Cardiac muscle cell (in vitro differentiated cells and primary cell): Measurements from ENCODE around the gene IVL. TPM values are rescaled to one million over a fixed set of nuclear protein-coding genes. Genes with fewer than 3 reads are reported as not detected.

Experiments
- DNase-seq, 2 donors: peaks; one replicate each; pipeline versions ENCODE4 v3.0.0 to v3.0.0-alpha.2; 2010 to 2017; ENCODE audit warnings: low read depth in 1 of 2, low spot score in 1 of 2
- H3K27ac ChIP-seq: fragments of 200-600 bp; sonication (generic); 2 replicates; pipeline ENCODE4 v1.5.1; 2016
- H3K27me3 ChIP-seq: fragments of 200-600 bp; sonication (generic); 2 replicates; pipeline ENCODE4 v1.6.0; 2016; ENCODE audit warnings: control low read depth
- H3K36me3 ChIP-seq: fragments of 200-600 bp; sonication (generic); 2 replicates; pipeline ENCODE4 v1.5.1; 2016; ENCODE audit warnings: control low read depth
- H3K4me1 ChIP-seq: fragments of 200-600 bp; sonication (generic); 2 replicates; pipeline ENCODE4 v1.8.1; 2017; ENCODE audit warnings: low read depth, mild to moderate bottlenecking, mixed run types
- H3K4me3 ChIP-seq: fragments of 200-600 bp; sonication (generic); 2 replicates; pipeline ENCODE4 v1.5.1; 2016; ENCODE audit warnings: mild to moderate bottlenecking
- H3K9me3 ChIP-seq: fragments of 200-600 bp; sonication (generic); 2 replicates; pipeline ENCODE4 v1.5.1; 2017; ENCODE audit warnings: low read depth, mild to moderate bottlenecking, control low read depth
- CTCF ChIP-seq: IDR thresholded peaks from 2 replicates; pipeline ENCODE4 v1.5.1; 2012; ENCODE audit warnings: low read depth, mild to moderate bottlenecking, low read length
- polyA plus RNA-seq: library from polyadenylated mRNA; unstranded; fragments of >200 nt; fragmentation: Nextera tagmentation; extraction: Ambion mirVana; gene quantifications from 2 replicates; pipeline ENCODE4 v1.2.1, GENCODE V29; 2016
- total RNA-seq: library from RNA; depleted of rRNA; stranded (reverse); fragments of >200 nt; gene quantifications from 2 replicates; pipeline ENCODE4 v1.2.3, GENCODE V29; 2016

IVL gene
- total and polyA plus RNA-seq, 2 experiments from 2014 or later: not detected

GRCh38 chr1:152932170-152932811, 23.9 kb downstream of the IVL start:
- Histone ChIP-seq H3K27ac (no peak overlapping the region), H3K9me3 (no peaks in the 10 kb centered on the region), H3K4me1 (no peaks in the 10 kb centered on the region), H3K36me3 (no peaks in the 10 kb centered on the region), H3K27me3 (no peaks in the 10 kb centered on the region), H3K4me3 (no peak overlapping the region)
- TF ChIP-seq CTCF: no peak
- DNase-seq: no peak

GRCh38 chr1:152933196-152933595, 24.9 kb downstream of the IVL start:
- Histone ChIP-seq H3K36me3 (no peaks in the 10 kb centered on the region), H3K27ac (no peak overlapping the region), H3K4me1 (no peaks in the 10 kb centered on the region), H3K9me3 (no peaks in the 10 kb centered on the region), H3K4me3 (no peak overlapping the region), H3K27me3 (no peaks in the 10 kb centered on the region)
- no peak for TF ChIP-seq CTCF
- no peak for DNase-seq

GRCh38 chr1:152940614-152941013, 32.3 kb downstream of the IVL start:
- H3K4me3 ChIP-seq: no peak overlapping the region
- no peaks in the 10 kb centered on the region for H3K36me3 ChIP-seq
- TF ChIP-seq CTCF: no peak
- no peaks in the 10 kb centered on the region for H3K9me3 ChIP-seq
- H3K27me3 ChIP-seq: no peaks in the 10 kb centered on the region
- no peaks in the 10 kb centered on the region for H3K4me1 ChIP-seq
- no peak overlapping the region for H3K27ac ChIP-seq
- no peak for DNase-seq

DNA sequence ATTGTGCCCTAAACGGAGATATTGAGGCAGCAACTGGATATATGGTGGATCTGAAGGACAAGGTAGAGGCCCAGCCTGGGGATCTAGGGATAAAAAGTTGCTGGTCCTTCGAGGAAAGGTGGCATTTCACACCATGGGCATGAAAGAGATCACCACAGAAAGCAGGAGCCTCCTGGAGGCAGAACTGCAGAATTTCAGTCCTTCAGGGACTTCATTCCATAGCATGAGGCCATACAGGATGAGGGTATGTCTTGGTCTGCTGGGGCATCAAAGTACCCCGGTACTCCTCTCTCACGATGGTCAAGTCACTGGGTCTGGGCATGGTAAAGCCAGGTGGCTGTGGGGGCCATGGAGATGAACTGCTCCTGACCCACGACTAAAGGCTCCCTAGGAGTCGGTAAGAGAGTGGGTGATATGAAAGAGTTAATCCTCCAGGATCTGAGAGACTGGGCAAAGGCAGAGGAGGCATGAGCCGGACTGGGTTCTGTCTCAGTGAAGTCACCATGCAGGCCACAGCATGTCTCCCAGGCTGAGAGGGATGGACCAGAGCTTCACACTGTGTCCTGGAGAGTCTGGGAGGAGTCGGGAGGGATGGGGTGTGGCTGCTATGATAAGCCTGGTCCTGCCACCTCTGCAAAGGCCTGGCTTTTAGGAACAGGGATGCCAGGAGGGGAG, 32.8 kb downstream of the IVL start:
- Histone ChIP-seq H3K36me3 (no peaks in the 10 kb centered on the region), H3K9me3 (no peaks in the 10 kb centered on the region), H3K4me3 (no peak overlapping the region), H3K27me3 (no peaks in the 10 kb centered on the region), H3K4me1 (no peaks in the 10 kb centered on the region), H3K27ac (no peak overlapping the region)
- no peak for DNase-seq
- no peak for TF ChIP-seq CTCF

DNA sequence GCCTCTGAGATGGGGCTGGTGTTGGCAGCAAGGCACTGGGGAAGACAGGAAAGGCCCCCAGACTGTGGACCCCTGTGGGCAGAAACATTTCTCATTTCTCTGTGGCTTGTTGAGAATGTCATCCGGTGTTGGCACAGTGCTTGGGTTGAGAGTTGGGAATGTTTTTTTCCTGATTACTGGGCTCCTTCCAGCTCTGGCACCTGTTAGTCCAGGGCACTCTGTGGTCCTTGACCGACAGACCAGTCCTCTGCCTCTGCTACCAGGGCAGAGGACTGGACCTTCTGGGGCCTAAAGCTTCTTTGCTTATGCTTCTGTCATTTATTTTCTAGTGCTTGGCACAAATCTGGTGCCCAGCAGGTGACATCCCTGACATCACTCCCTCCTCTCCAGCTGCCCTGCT, 33.8 kb downstream of the IVL start:
- no peak for DNase-seq
- H3K36me3 ChIP-seq: no peaks in the 10 kb centered on the region
- H3K9me3 ChIP-seq: no peaks in the 10 kb centered on the region
- no peaks in the 10 kb centered on the region for H3K4me1 ChIP-seq
- no peak for TF ChIP-seq CTCF
- H3K27me3 ChIP-seq: no peaks in the 10 kb centered on the region
- H3K4me3 ChIP-seq: no peak overlapping the region
- H3K27ac ChIP-seq: no peak overlapping the region
